HEK293T (cell line): ENCODE data around the gene EIF3D.
A peak's percentile ranks its signal among the peaks of the same experiment; 100 is the strongest.

ENCODE experiments used
- CTCF ChIA-PET: fragments of 350-600 bp; formaldehyde crosslinking; extraction: SDS; loops from one replicate; lab custom pipeline; 2021; ENCODE audit warnings: antibody characterized with exemption, inconsistent platforms; lab: Yijun Ruan, JAX
- POLR2A ChIA-PET: fragments of 350-600 bp; formaldehyde crosslinking; extraction: SDS; loops from one replicate; lab custom pipeline; 2020; ENCODE audit warnings: antibody characterized with exemption, inconsistent platforms; lab: Yijun Ruan, JAX
- DNase-seq: peaks from one replicate; pipeline ENCODE4 v3.0.0; 2012; ENCODE audit warnings: mixed read lengths; ENCODE audit errors: extremely low spot score
- ARNT ChIP-seq: fragments of 450-650 bp; IDR thresholded peaks from 2 replicates; pipeline ENCODE4 v1.6.1; 2017; ENCODE audit warnings: mild to moderate bottlenecking
- BHLHE40 ChIP-seq: fragments of 450-650 bp; IDR thresholded peaks from 2 replicates; pipeline ENCODE4 v1.6.1; 2016; ENCODE audit warnings: mild to moderate bottlenecking, moderate library complexity, borderline replicate concordance
- CTBP1 ChIP-seq: fragments of 450-650 bp; IDR thresholded peaks from 2 replicates; pipeline ENCODE4 v1.6.1; 2016; ENCODE audit warnings: borderline replicate concordance
- ELF4 ChIP-seq: fragments of 450-650 bp; IDR thresholded peaks from 2 replicates; pipeline ENCODE4 v1.6.1; 2017; ENCODE audit warnings: antibody characterized with exemption
- FOXA1 ChIP-seq: fragments of 450-650 bp; IDR thresholded peaks from 2 replicates; pipeline ENCODE4 v1.6.1; 2016; ENCODE audit warnings: mild to moderate bottlenecking
- FOXK2 ChIP-seq: fragments of 450-650 bp; IDR thresholded peaks from 2 replicates; pipeline ENCODE4 v1.6.1; 2016; ENCODE audit warnings: mild to moderate bottlenecking
- FOXM1 ChIP-seq: fragments of 450-650 bp; IDR thresholded peaks from 2 replicates; pipeline ENCODE4 v1.6.1; 2017; ENCODE audit warnings: mild to moderate bottlenecking, borderline replicate concordance
- HDGF ChIP-seq: fragments of 450-650 bp; IDR thresholded peaks from 2 replicates; pipeline ENCODE4 v1.6.1; 2017; ENCODE audit warnings: antibody characterized with exemption, borderline replicate concordance
- L3MBTL2 ChIP-seq: fragments of 450-650 bp; conservative IDR thresholded peaks from 2 replicates; pipeline ENCODE4 v1.6.1; 2016; ENCODE audit warnings: mild to moderate bottlenecking
- LEF1 ChIP-seq: fragments of 450-650 bp; IDR thresholded peaks from 2 replicates; pipeline ENCODE4 v1.6.1; 2017; ENCODE audit warnings: mild to moderate bottlenecking, borderline replicate concordance
- NFRKB ChIP-seq: fragments of 450-650 bp; IDR thresholded peaks from 2 replicates; pipeline ENCODE4 v1.6.1; 2016; ENCODE audit warnings: mild to moderate bottlenecking, moderate library complexity
- SP1 ChIP-seq: fragments of 450-650 bp; IDR thresholded peaks from 2 replicates; pipeline ENCODE4 v1.6.1; 2017
- SUZ12 ChIP-seq: fragments of 450-650 bp; IDR thresholded peaks from 2 replicates; pipeline ENCODE4 v1.6.1; 2016; ENCODE audit warnings: mild to moderate bottlenecking
- TARDBP ChIP-seq: fragments of 450-650 bp; IDR thresholded peaks from 2 replicates; pipeline ENCODE4 v1.6.1; 2016
- ZNF384 ChIP-seq: fragments of 450-650 bp; IDR thresholded peaks from 2 replicates; pipeline ENCODE4 v1.6.1; 2016
- TF ChIP-seq, protein P1 (sequence below): fragments of 450-650 bp; IDR thresholded peaks from 2 replicates; pipeline ENCODE4 v1.6.1; 2016

EIF3D gene

DNA sequence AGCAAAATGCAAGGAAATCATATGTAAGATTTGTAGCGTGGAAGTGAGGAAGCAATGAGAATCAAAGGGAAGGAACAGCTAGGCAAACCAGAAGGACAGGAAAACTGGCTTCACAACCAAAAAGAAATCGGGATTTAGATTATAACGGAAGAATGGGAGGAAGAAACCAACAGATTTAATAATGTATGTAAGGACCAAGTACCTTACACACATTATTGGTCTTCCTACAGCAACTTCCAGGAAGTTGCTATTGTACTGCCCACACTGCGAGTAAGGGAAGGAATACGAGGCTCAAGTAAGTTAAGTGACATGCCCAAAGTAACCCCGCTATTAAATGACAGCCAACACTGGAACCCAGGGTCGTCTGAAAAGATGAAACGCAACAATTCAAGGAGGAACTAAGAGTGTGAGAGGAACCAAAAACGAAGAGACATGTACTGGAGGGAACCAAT lies 48.0 kb downstream of the EIF3D start:
- DNase-seq, result no peak
- ChIA-PET CTCF (no interaction called here), POLR2A (interaction anchor here (1.0 to 2.7 kb wide), 12 partner anchors 10 to 194 kb away, joined by 3 to 16 read pairs (median 8); partner anchors contain the start of gene EIF3D)
- TF ChIP-seq ELF4 (no peak), NFRKB (no peak), FOXM1 (no peak), CTBP1 (peak; percentile 68; the same call in 1 of the 2 replicates)

DNA sequence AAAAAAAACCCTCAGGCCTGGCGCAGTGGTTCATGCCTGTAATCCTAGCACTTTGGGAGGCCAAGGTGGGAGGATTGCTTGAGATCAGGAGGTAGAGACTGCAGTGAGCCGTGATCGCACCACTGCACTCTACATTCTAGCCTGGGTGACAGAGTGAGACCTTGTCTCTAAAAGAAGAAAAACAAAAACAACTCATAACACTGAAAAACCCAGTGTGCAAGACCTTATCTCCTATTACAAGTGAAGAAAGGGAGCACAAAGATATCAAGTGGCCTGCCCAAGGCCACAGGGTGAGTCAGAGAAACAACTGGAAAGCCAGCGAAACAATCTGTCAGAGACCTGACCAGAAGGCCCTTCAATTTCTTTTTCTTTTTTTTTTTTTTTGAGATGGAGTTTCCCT lies 50.0 kb downstream of the EIF3D start:
- ChIA-PET POLR2A (no interaction called here), CTCF (no interaction called here)
- no peak for TF ChIP-seq TARDBP
- no peak for TF ChIP-seq FOXA1
- TF ChIP-seq L3MBTL2, result no peak
- no peak for TF ChIP-seq FOXK2
- TF ChIP-seq LEF1, result no peak
- no peak for TF ChIP-seq ELF4
- TF ChIP-seq BHLHE40, result no peak
- DNase-seq, result no peak

DNA sequence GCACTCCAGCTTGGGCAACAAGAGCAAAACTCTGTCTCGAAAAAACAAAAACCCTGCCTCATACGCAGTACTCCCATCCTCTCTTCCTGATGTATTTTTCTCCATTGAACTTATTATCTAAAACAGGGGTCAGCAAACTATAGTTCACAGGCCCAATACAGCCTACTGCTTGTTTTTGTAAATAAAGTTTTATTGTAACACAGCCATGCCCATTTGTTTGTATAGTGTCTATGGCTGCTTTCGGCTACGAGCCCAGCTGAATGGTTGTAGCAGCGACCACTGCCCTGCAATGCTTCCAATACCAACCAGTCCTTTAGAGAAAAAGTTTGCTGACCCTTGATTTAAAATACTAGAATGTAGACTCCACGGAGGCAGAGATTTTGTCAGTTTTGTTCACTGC lies 53.6 kb downstream of the EIF3D start:
- POLR2A ChIA-PET, result no interaction called here
- TF ChIP-seq HDGF, result no peak
- no peak for TF ChIP-seq SP1
- TF ChIP-seq, protein P1, sequence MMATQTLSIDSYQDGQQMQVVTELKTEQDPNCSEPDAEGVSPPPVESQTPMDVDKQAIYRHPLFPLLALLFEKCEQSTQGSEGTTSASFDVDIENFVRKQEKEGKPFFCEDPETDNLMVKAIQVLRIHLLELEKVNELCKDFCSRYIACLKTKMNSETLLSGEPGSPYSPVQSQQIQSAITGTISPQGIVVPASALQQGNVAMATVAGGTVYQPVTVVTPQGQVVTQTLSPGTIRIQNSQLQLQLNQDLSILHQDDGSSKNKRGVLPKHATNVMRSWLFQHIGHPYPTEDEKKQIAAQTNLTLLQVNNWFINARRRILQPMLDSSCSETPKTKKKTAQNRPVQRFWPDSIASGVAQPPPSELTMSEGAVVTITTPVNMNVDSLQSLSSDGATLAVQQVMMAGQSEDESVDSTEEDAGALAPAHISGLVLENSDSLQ, result no peak
- TF ChIP-seq CTBP1, result no peak
- no peak for TF ChIP-seq ARNT
- TF ChIP-seq FOXK2, result no peak
- TF ChIP-seq LEF1, result no peak
- TF ChIP-seq FOXA1, result no peak
- TF ChIP-seq L3MBTL2, result no peak
- no peak for TF ChIP-seq TARDBP
- CTCF ChIA-PET, result no interaction called here
- DNase-seq, result no peak

DNA sequence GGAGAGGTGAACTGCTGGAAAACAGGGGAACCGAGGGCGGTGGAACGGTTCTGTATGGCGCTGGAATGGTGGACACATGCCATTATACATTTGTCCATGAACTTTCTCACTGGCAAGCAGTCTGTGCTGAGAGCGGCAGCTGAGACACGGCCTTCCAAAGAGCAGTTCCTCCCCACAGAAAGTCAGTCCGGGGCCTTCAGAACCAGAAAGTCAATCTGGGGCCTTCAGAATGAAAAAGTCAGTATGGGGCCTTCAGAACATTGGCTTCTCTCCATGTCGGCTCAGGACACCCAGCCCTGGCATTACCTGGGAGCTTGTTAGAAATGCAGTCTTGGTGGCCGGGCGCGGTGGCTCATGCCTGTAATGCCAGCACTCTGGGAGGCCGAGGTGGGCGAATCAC lies 56.3 kb downstream of the EIF3D start:
- CTCF ChIA-PET, result no interaction called here
- POLR2A ChIA-PET, result no interaction called here
- DNase-seq, result no peak
- no peak for TF ChIP-seq CTBP1
- no peak for TF ChIP-seq TARDBP
- no peak for TF ChIP-seq ELF4
- TF ChIP-seq FOXA1, result no peak
- no peak for TF ChIP-seq LEF1
- no peak for TF ChIP-seq HDGF
- TF ChIP-seq BHLHE40, result no peak
- no peak for TF ChIP-seq SUZ12
- no peak for TF ChIP-seq SP1
- TF ChIP-seq FOXM1, result no peak
- TF ChIP-seq ZNF384, result no peak
- no peak for TF ChIP-seq NFRKB
- TF ChIP-seq, protein P1, result no peak
- no peak for TF ChIP-seq FOXK2
- no peak for TF ChIP-seq ARNT
- no peak for TF ChIP-seq L3MBTL2

- DNase-seq, result no peak
- no peak for TF ChIP-seq L3MBTL2
- no peak for TF ChIP-seq FOXA1
- no peak for TF ChIP-seq ARNT
- no peak for TF ChIP-seq ELF4
- no peak for TF ChIP-seq FOXK2
- no peak for TF ChIP-seq NFRKB
- TF ChIP-seq SUZ12, result no peak
- TF ChIP-seq FOXM1, result no peak
- no peak for TF ChIP-seq ZNF384
- TF ChIP-seq BHLHE40, result no peak
- no peak for TF ChIP-seq TARDBP
- no peak for TF ChIP-seq SP1
- ChIA-PET POLR2A (interaction anchor here (1.0 to 2.1 kb wide), 3 partner anchors 12 to 169 kb away, joined by 3 to 6 read pairs (median 3); partner anchors contain the start of gene MYH9), CTCF (interaction anchor here (0.9 to 1.9 kb wide), 4 partner anchors 12 to 176 kb away, joined by 4 to 36 read pairs (median 8); no protein-coding TSS in a partner anchor)
These were observed 57.6 kb downstream of the EIF3D start for GRCh38 chr22:36471341-36471821.

DNA sequence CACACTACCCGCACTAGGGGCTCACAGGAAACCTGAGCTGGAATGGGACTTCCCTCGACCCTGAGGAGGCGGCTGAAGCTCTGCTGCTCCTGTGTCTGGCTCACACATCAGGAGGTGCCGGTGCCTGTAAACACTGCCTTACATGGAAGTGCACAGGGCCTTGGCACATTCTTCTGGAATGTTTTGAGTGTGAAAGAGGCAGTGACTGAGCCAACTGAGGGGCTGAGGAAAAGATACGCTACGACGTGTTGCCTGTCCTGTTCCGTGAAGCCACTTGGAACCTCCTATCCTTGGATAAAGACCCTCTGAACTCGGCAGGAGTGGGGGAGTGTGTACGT lies 58.0 kb downstream of the EIF3D start:
- no peak for DNase-seq
- CTCF ChIA-PET, result interaction anchor here (0.7 to 1.9 kb wide), 5 partner anchors 12 to 177 kb away, joined by 3 to 36 read pairs (median 6); no protein-coding TSS in a partner anchor
- POLR2A ChIA-PET, result interaction anchor here (1.0 to 2.1 kb wide), 4 partner anchors 11 to 169 kb away, joined by 3 to 6 read pairs (median 4); partner anchors contain the start of gene MYH9
- TF ChIP-seq SUZ12 (no peak), FOXA1 (no peak), ELF4 (no peak), TARDBP (no peak), CTBP1 (no peak), LEF1 (no peak), L3MBTL2 (no peak), ZNF384 (no peak), SP1 (no peak), FOXK2 (no peak), FOXM1 (no peak), NFRKB (no peak), BHLHE40 (no peak), HDGF (no peak), ARNT (no peak)
- TF ChIP-seq, protein P1, result no peak
